ENCODE measurements around the gene PRR5L. TPM values are rescaled to one million over a fixed set of nuclear protein-coding genes. Genes with fewer than 3 reads are reported as not detected.

Gene PRR5L
- total and polyA plus RNA-seq, 9 of the 15 experiments (the other 6 are each of a cell fraction or from before 2014, with no cell fraction given), result 0.11 to 0.60 (median 0.36) TPM; not detected in 2

- H3K4me1 ChIP-seq (replicated peaks in 1 of 2; ENCODE audit: control insufficient read depth in 2 of 2, insufficient read depth in 2 of 2, low read length in 2 of 2), result no peaks in the 10 kb centered on the region
- BruUV-seq (replicated peaks), result no TSS peak
- H3K9me3 ChIP-seq (replicated peaks; ENCODE audit: control insufficient read depth, insufficient read depth, low read depth, low read length), result no peaks in the 10 kb centered on the region
- H3K79me2 ChIP-seq (ENCODE audit: control insufficient read depth, insufficient read depth, low read length), result no peaks in the 10 kb centered on the region
- TF ChIP-seq LCOR (CRISPR knock-in tag; IDR thresholded peaks at IDR 0.05) (no peak), NONO (IDR thresholded peaks at IDR 0.05; ENCODE audit: low read depth in 2 of 2, low read length in 1 of 2) (no peak), KDM4B (IDR thresholded peaks at IDR 0.05; ENCODE audit: borderline replicate concordance in 2 of 2, low read depth in 1 of 2) (no peak), ZFP30 (CRISPR knock-in tag; IDR thresholded peaks at IDR 0.05; ENCODE audit: borderline replicate concordance) (peak; percentile 90; the same call in 1 of the 2 replicates)
- intact Hi-C loops (cut with micrococcal nuclease) (no loop called here), in situ Hi-C loops (cut with MboI) (no loop called here)
- no peak for DNase-seq (ENCODE audit: extremely low read depth in 1 of 4, low spot score in 3 of 4)
- CTCF ChIA-PET (ENCODE audit: low intra/inter-chr PET ratio), result no interaction called here
- no peak overlapping the region for H3K4me2 ChIP-seq (ENCODE audit: insufficient read depth, low read length)
- no peaks in the 10 kb centered on the region for H3K9me1 ChIP-seq (ENCODE audit: control insufficient read depth, insufficient read depth, low read length)
- H3K4me3 ChIP-seq, result no peak overlapping the region
- WGBS (ENCODE audit: insufficient coverage, low coverage, missing lambda C conversion rate), result 13% methylated on average over 4 of the region's 4 CpGs
- H3K36me3 ChIP-seq (ENCODE audit: control insufficient read depth, insufficient read depth, low read length), result no peaks in the 10 kb centered on the region
- no peak for ATAC-seq
- H4K20me1 ChIP-seq (replicated peaks; ENCODE audit: control insufficient read depth, insufficient read depth, low read length), result no peaks in the 10 kb centered on the region
- no peak for FAIRE-seq
- H3K27ac ChIP-seq (ENCODE audit: extremely low read depth, low read depth, low read length), result no peak overlapping the region
- no peak overlapping the region for H3K9ac ChIP-seq (ENCODE audit: insufficient read depth in 1 of 2, low read depth in 2 of 2, low read length in 2 of 2)
- no peaks in the 10 kb centered on the region for H3K27me3 ChIP-seq (ENCODE audit: control insufficient read depth in 2 of 2, insufficient read depth in 2 of 2, low read length in 2 of 2)
- no peak overlapping the region for H2AFZ ChIP-seq (ENCODE audit: low read depth, low read length)
- POLR2A ChIA-PET, result no interaction called here
Observed at GRCh38 chr11:36281850-36282249, 14.2 kb upstream of the PRR5L start.

- no peaks in the 10 kb centered on the region for H3K4me1 ChIP-seq (replicated peaks in 1 of 2; ENCODE audit: control insufficient read depth in 2 of 2, insufficient read depth in 2 of 2, low read length in 2 of 2)
- no peak overlapping the region for H3K9ac ChIP-seq (ENCODE audit: insufficient read depth in 1 of 2, low read depth in 2 of 2, low read length in 2 of 2)
- in situ Hi-C loops (cut with MboI), result no loop called here
- no peak overlapping the region for H3K27ac ChIP-seq (ENCODE audit: extremely low read depth, low read depth, low read length)
- CTCF ChIA-PET (ENCODE audit: low intra/inter-chr PET ratio), result no interaction called here
- H3K9me1 ChIP-seq (ENCODE audit: control insufficient read depth, insufficient read depth, low read length), result no peaks in the 10 kb centered on the region
- WGBS (ENCODE audit: insufficient coverage, low coverage, missing lambda C conversion rate), result 0% methylated on average over 1 of the region's 1 CpG
- intact Hi-C loops (cut with micrococcal nuclease), result no loop called here
- TF ChIP-seq ATF1 (CRISPR knock-in tag; IDR thresholded peaks at IDR 0.05), result no peak
- no peak for TF ChIP-seq ATF1 (tag; IDR thresholded peaks at IDR 0.05)
- no peaks in the 10 kb centered on the region; the same call in 2 of the 3 replicates for H3K79me2 ChIP-seq (ENCODE audit: control insufficient read depth, insufficient read depth, low read length)
- POLR2A ChIA-PET, result no interaction called here
- no peaks in the 10 kb centered on the region for H4K20me1 ChIP-seq (replicated peaks; ENCODE audit: control insufficient read depth, insufficient read depth, low read length)
- no peak overlapping the region for H3K4me2 ChIP-seq (ENCODE audit: insufficient read depth, low read length)
- FAIRE-seq (no peak), DNase-seq (ENCODE audit: extremely low read depth in 1 of 4, low spot score in 3 of 4) (no peak), ATAC-seq (no peak)
- no peak overlapping the region for H3K4me3 ChIP-seq
- H3K9me3 ChIP-seq (replicated peaks; ENCODE audit: control insufficient read depth, insufficient read depth, low read depth, low read length), result no peaks in the 10 kb centered on the region
- no peaks in the 10 kb centered on the region for H3K27me3 ChIP-seq (ENCODE audit: control insufficient read depth in 2 of 2, insufficient read depth in 2 of 2, low read length in 2 of 2)
- BruUV-seq (replicated peaks), result no TSS peak
- H3K36me3 ChIP-seq (ENCODE audit: control insufficient read depth, insufficient read depth, low read length), result no peaks in the 10 kb centered on the region
- H2AFZ ChIP-seq (ENCODE audit: low read depth, low read length), result no peak overlapping the region
Observed at GRCh38 chr11:36282926-36283325, 13.2 kb upstream of the PRR5L start.

Measured in K562 (cell line).